Measurements from ENCODE around the gene NHLRC4. TPM values are rescaled to one million over a fixed set of nuclear protein-coding genes. Genes with fewer than 3 reads are reported as not detected.

Gene NHLRC4
- total and polyA plus RNA-seq, 2 of the 8 experiments (the other 6 are each of a cell fraction or from before 2014, with no cell fraction given): 0.60 to 0.76 TPM

- no peak for DNase-seq (ENCODE audit: low read depth in 1 of 2, low spot score in 2 of 2)
- H3K4ac ChIP-seq (replicated peaks; ENCODE audit: insufficient read length, low read depth, low read length): no peak overlapping the region
- no peak overlapping the region for H2BK5ac ChIP-seq (ENCODE audit: low read depth, low read length)
- no peak overlapping the region for H4K8ac ChIP-seq (ENCODE audit: extremely low read depth, insufficient read depth, low read length)
- no peak overlapping the region for H2BK120ac ChIP-seq (replicated peaks; ENCODE audit: low read depth, low read length)
- H4K20me1 ChIP-seq (replicated peaks in 1 of 2; ENCODE audit: control insufficient read depth in 1 of 2, insufficient read depth in 2 of 2, low read length in 2 of 2): peaks cover 22 to 46% of the 10 kb centered on the region in 2 experiments
- H4K91ac ChIP-seq (replicated peaks; ENCODE audit: insufficient read length, low read length): no peak overlapping the region
- no peaks in the 10 kb centered on the region for H3K36me3 ChIP-seq (ENCODE audit: control insufficient read depth in 2 of 4, insufficient read depth in 4 of 4, low read length in 3 of 4)
- H2AFZ ChIP-seq (ENCODE audit: low read length): no peak overlapping the region
- no peak overlapping the region for H3K4me3 ChIP-seq (ENCODE audit: extremely low read depth in 1 of 4, insufficient read depth in 2 of 4, low read depth in 3 of 4, low read length in 4 of 4)
- no peak overlapping the region for H2BK15ac ChIP-seq (ENCODE audit: low read length)
- no peak overlapping the region for H3K4me2 ChIP-seq (ENCODE audit: insufficient read depth in 1 of 2, low read depth in 2 of 2, low read length in 2 of 2)
- no peaks in the 10 kb centered on the region for H3K9me3 ChIP-seq (ENCODE audit: insufficient read depth in 2 of 2, low read depth in 1 of 2, low read length in 1 of 2)
- H3K23me2 ChIP-seq (ENCODE audit: low read depth, low read length): peaks cover 9% of the 10 kb centered on the region
- 93% methylated on average over 15 of the region's 15 CpGs; no CpG with 5 or more reads in 1 of the 2 experiments for WGBS, 2 experiments (ENCODE audit: extremely low coverage in 1 of 2, insufficient coverage in 1 of 2, insufficient read length in 1 of 2, insufficient replicate concordance in 2 of 2, low coverage in 1 of 2, low lambda C conversion rate in 2 of 2, missing lambda C conversion rate in 1 of 2)
- no peak overlapping the region for H4K5ac ChIP-seq (ENCODE audit: insufficient read length, low read depth, low read length)
- H3K9ac ChIP-seq (replicated peaks in 1 of 4; ENCODE audit: extremely low read depth in 1 of 4, low read depth in 3 of 4, low read length in 3 of 4): no peak overlapping the region
- H3K56ac ChIP-seq (replicated peaks; ENCODE audit: insufficient read length, low read depth, low read length): no peak overlapping the region
- H2AK5ac ChIP-seq (ENCODE audit: low read depth, low read length): no peak overlapping the region
- H2BK20ac ChIP-seq (ENCODE audit: low read length): no peak overlapping the region
- no peak overlapping the region for H3K18ac ChIP-seq (ENCODE audit: extremely low read depth, low read length)
- peaks cover 0 to 20% of the 10 kb centered on the region in 2 experiments; a peak in 3 of 4 replicates for H3K79me2 ChIP-seq (ENCODE audit: control insufficient read depth in 1 of 2, insufficient read depth in 2 of 2, low read length in 2 of 2)
- H2BK12ac ChIP-seq (ENCODE audit: low read depth, low read length): no peak overlapping the region
- peaks cover 0 to 14% (median 7%) of the 10 kb centered on the region in 4 experiments; a peak in 4 of 7 replicates for H3K4me1 ChIP-seq (replicated peaks in 1 of 4; ENCODE audit: control insufficient read depth in 3 of 4, insufficient read depth in 4 of 4, low read length in 3 of 4)
- ChIA-PET CTCF (ENCODE audit: partially characterized antibody) (interaction anchor here (1.0 to 4.2 kb wide), 10 partner anchors 8 to 72 kb away, joined by 4 to 22 read pairs (median 6); no protein-coding TSS in a partner anchor), POLR2A (ENCODE audit: partially characterized antibody) (interaction anchor here (1.7 kb wide), 1 partner anchor 8 kb away, joined by 6 read pairs; no protein-coding TSS in a partner anchor)
- no peak overlapping the region for H3K14ac ChIP-seq (ENCODE audit: insufficient read length)
- no peak overlapping the region for H3K27ac ChIP-seq (ENCODE audit: low read depth, low read length)
- FAIRE-seq: no peak
- peaks cover 0 to 27% (median 16%) of the 10 kb centered on the region in 4 experiments; a peak in 5 of 7 replicates for H3K27me3 ChIP-seq (replicated peaks in 1 of 4; ENCODE audit: control insufficient read depth in 3 of 4, extremely low read depth in 1 of 4, insufficient read depth in 3 of 4, low read length in 3 of 4)
- peaks cover 14% of the 10 kb centered on the region; the same call in 1 of the 2 replicates for H3K79me1 ChIP-seq (ENCODE audit: low read depth, low read length)
- no peak overlapping the region for H3K23ac ChIP-seq (ENCODE audit: insufficient read length)
- TF ChIP-seq KDM1A (IDR thresholded peaks at IDR 0.05; ENCODE audit: borderline replicate concordance, low read length) (no peak), ATF3 (IDR thresholded peaks at IDR 0.05; ENCODE audit: insufficient read depth, low read depth, low read length) (no peak), SP2 (IDR thresholded peaks at IDR 0.05; ENCODE audit: low read length) (no peak), SIRT6 (IDR thresholded peaks at IDR 0.05; ENCODE audit: low read length) (no peak), BRCA1 (IDR thresholded peaks at IDR 0.05; ENCODE audit: low read depth, low read length) (no peak), TBP (IDR thresholded peaks at IDR 0.05; ENCODE audit: low read depth, low read length) (no peak), SIX5 (IDR thresholded peaks at IDR 0.05; ENCODE audit: low read depth, low read length) (no peak), CBX5 (IDR thresholded peaks at IDR 0.05; ENCODE audit: low read depth, low read length) (no peak), MAX (IDR thresholded peaks at IDR 0.05) (no peak), CBX8 (IDR thresholded peaks at IDR 0.05; ENCODE audit: borderline replicate concordance, low read depth, low read length) (no peak), JUN (IDR thresholded peaks at IDR 0.05; ENCODE audit: low read depth, low read length) (no peak)
These were observed 25.2 kb downstream of the NHLRC4 start for GRCh38 chr16:591892-592517.

Measured in H1 (cell line).